Nephron progenitor cell (in vitro differentiated cells): ENCODE data around the gene PNPLA1.
A peak's percentile ranks its signal among the peaks of the same experiment; 100 is the strongest.

Experiments used
- DNase-seq: peaks from one replicate; pipeline ENCODE4 v3.0.0; 2021
- H3K27ac Mint-ChIP-seq: 2 replicates; pipeline ENCODE4 v1.8.0; 2021; ENCODE audit warnings: mild to moderate bottlenecking, moderate library complexity, mixed read lengths
- H3K27me3 Mint-ChIP-seq: 2 replicates; pipeline ENCODE4 v1.8.0; 2021; ENCODE audit warnings: mild to moderate bottlenecking, low read depth, mixed read lengths; ENCODE audit not compliant: poor library complexity
- H3K36me3 Mint-ChIP-seq: 2 replicates; pipeline ENCODE4 v1.8.0; 2021; ENCODE audit warnings: low read depth, mixed read lengths
- H3K4me1 Mint-ChIP-seq: 2 replicates; pipeline ENCODE4 v1.8.0; 2021; ENCODE audit warnings: mixed read lengths
- H3K4me3 Mint-ChIP-seq: 2 replicates; pipeline ENCODE4 v1.8.0; 2021; ENCODE audit warnings: mild to moderate bottlenecking, moderate library complexity, mixed read lengths
- H3K9me3 Mint-ChIP-seq: 2 replicates; pipeline ENCODE4 v1.8.0; 2021; ENCODE audit warnings: mild to moderate bottlenecking, moderate library complexity, mixed read lengths
- TF ChIP-seq, protein P1 (sequence below): fragments of 200-600 bp; sonication (generic); IDR thresholded peaks from 2 replicates; pipeline ENCODE4 v1.5.0; 2021; ENCODE audit warnings: antibody characterized with exemption

The PNPLA1 gene

DNA sequence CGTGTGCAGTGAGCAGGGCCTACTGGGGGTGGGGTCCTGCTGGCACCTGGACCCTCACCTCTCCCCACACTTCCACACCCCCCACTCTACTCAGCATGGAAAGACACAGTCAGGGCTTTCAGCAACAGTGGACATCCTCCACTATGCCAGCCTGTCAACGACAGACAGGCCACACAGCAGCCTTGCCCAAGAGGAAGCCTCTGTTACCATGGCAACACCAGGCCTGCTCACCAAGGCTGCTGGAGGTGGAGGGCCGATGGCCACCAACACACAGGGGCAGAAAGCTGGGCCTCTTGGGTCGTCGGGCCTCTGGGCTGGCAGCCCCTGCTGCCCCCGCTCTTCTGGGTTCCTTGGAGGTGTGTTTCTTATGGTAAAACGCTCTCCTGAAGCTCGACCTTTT, 53.2 kb downstream of the PNPLA1 start:
- Mint-ChIP-seq H3K9me3 (no peaks in the 10 kb centered on the region), H3K4me1 (peaks cover 57% of the 10 kb centered on the region), H3K4me3 (no peak overlapping the region), H3K27me3 (peaks cover 16% of the 10 kb centered on the region), H3K36me3 (no peaks in the 10 kb centered on the region), H3K27ac (no peak overlapping the region)
- TF ChIP-seq, protein P1, sequence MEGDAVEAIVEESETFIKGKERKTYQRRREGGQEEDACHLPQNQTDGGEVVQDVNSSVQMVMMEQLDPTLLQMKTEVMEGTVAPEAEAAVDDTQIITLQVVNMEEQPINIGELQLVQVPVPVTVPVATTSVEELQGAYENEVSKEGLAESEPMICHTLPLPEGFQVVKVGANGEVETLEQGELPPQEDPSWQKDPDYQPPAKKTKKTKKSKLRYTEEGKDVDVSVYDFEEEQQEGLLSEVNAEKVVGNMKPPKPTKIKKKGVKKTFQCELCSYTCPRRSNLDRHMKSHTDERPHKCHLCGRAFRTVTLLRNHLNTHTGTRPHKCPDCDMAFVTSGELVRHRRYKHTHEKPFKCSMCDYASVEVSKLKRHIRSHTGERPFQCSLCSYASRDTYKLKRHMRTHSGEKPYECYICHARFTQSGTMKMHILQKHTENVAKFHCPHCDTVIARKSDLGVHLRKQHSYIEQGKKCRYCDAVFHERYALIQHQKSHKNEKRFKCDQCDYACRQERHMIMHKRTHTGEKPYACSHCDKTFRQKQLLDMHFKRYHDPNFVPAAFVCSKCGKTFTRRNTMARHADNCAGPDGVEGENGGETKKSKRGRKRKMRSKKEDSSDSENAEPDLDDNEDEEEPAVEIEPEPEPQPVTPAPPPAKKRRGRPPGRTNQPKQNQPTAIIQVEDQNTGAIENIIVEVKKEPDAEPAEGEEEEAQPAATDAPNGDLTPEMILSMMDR, result no peak
- peak; percentile 43 for DNase-seq

DNA sequence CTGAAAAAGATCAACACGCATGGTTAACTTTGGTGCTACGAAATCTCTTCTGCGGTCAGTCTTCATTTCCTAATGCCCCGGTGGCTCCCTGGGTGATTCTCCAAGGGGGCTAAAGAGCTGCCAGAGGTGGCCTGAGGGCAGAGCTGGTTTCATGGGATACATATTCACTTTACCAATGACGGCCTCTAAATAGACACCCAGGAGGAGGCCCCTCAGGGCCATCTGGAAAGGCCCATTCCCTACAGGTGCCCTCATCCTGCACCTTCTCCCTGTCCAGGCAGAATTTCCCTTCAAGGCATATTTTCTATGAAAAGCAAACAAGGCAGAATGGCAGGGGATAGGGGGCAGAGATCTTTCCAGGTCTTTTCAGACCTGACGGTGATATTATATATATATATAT, 54.3 kb downstream of the PNPLA1 start:
- Mint-ChIP-seq H3K4me1 (peaks cover 62% of the 10 kb centered on the region), H3K36me3 (no peaks in the 10 kb centered on the region), H3K4me3 (no peak overlapping the region), H3K27ac (no peak overlapping the region), H3K27me3 (peaks cover 16% of the 10 kb centered on the region), H3K9me3 (no peaks in the 10 kb centered on the region)
- DNase-seq, result no peak
- TF ChIP-seq, protein P1, result no peak

- Mint-ChIP-seq H3K27me3 (peaks cover 20% of the 10 kb centered on the region), H3K4me3 (no peak overlapping the region)
- TF ChIP-seq, protein P1, result no peak
Measured at GRCh38 chr6:36324715-36325114, 54.9 kb downstream of the PNPLA1 start.

GRCh38 chr6:36326356-36326995, 56.6 kb downstream of the PNPLA1 start:
- peak; percentile 44 for DNase-seq
- no peak overlapping the region for H3K4me3 Mint-ChIP-seq

More at GRCh38 chr6:36324715-36325114, 54.9 kb downstream of the PNPLA1 start:
- no peak for DNase-seq
- H3K27ac Mint-ChIP-seq, result peak overlapping the region; percentile 89
- H3K36me3 Mint-ChIP-seq, result no peaks in the 10 kb centered on the region
- H3K9me3 Mint-ChIP-seq, result no peaks in the 10 kb centered on the region
- H3K4me1 Mint-ChIP-seq, result peaks cover 62% of the 10 kb centered on the region

DNA sequence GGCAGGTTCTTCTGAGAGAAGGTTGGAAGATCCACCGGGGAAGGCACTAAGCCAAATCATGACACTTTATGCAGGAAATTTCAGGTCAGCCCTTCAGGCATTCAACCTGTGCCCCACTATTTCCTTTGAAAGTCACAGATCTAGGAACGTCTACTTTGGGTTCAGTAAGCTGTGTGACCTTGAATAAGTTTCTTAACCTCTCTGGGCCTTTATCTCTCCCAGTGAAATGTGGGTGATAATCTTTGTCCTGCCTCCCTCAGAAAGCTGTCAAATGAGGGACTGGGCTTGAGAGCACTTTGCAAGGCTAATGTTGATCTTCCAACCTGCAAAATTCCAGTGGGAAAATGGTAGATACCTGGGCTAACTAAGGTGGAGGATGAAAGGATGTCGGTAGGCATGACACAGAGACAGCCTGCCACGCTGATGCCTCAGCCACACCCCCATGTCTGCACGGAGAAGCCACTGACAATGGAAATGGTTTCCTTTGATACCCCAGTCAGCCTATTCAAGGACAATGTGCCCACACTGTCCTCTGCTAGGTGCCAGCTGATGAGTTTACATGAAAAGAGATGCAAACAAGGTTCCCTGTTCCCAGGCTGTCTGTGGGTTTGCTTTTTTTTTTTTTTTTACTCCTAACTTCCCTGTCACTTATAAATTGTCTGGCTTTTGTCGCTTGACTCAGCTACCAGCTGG, 57.5 kb downstream of the PNPLA1 start:
- no peak for DNase-seq
- Mint-ChIP-seq H3K9me3 (no peaks in the 10 kb centered on the region), H3K27me3 (peaks cover 22% of the 10 kb centered on the region), H3K36me3 (no peaks in the 10 kb centered on the region), H3K4me3 (no peak overlapping the region), H3K4me1 (peaks cover 77% of the 10 kb centered on the region), H3K27ac (no peak overlapping the region)
- TF ChIP-seq, protein P1, result no peak

More at GRCh38 chr6:36326356-36326995, 56.6 kb downstream of the PNPLA1 start:
- H3K27ac Mint-ChIP-seq, result no peak overlapping the region
- TF ChIP-seq, protein P1, result no peak
- peaks cover 16% of the 10 kb centered on the region for H3K27me3 Mint-ChIP-seq
- H3K4me1 Mint-ChIP-seq, result peaks cover 69% of the 10 kb centered on the region
- H3K36me3 Mint-ChIP-seq, result no peaks in the 10 kb centered on the region
- H3K9me3 Mint-ChIP-seq, result no peaks in the 10 kb centered on the region

DNA sequence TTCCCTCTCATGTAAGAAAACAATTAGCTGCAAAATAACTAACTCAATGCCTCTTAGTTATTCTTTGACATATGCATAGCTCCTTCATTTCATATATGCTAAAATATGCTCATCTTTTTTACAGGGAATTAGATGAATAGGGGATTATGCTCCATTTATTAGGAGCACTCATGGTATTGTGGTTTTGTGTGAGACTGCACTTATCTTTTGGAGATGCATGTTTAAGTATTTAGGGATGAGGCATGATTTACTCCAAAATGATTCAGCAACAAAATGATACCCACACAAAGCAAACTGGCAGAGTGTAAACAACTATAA, 58.0 kb downstream of the PNPLA1 start:
- TF ChIP-seq, protein P1, result no peak
- H3K27me3 Mint-ChIP-seq, result peaks cover 22% of the 10 kb centered on the region
- no peak overlapping the region for H3K27ac Mint-ChIP-seq
- H3K4me1 Mint-ChIP-seq, result peaks cover 79% of the 10 kb centered on the region
- no peaks in the 10 kb centered on the region for H3K36me3 Mint-ChIP-seq
- no peaks in the 10 kb centered on the region for H3K9me3 Mint-ChIP-seq
- H3K4me3 Mint-ChIP-seq, result no peak overlapping the region
- no peak for DNase-seq
